Esophagus squamous epithelium (tissue), 5 donors: ENCODE results near the gene MYH10. TPM values are rescaled to one million over a fixed set of nuclear protein-coding genes. Genes with fewer than 3 reads are reported as not detected.

ENCODE experiments used
- DNase-seq: peaks from one replicate; lab custom pipeline; 2025; lab: John Stamatoyannopoulos, UW
- H3K27ac ChIP-seq, 4 donors: fragments of 200-600 bp; sonication (generic); one replicate each; pipeline ENCODE4 v1.5.1; 2016 to 2019; ENCODE audit warnings: mild to moderate bottlenecking in 1 of 4
- H3K27me3 ChIP-seq, 4 donors: fragments of 200-600 bp; sonication (generic); 1 replicate in 3 of 4; 2 replicates in 1 of 4; pipeline versions ENCODE4 v1.5.1 to v1.6.0; 2017 to 2021; ENCODE audit warnings: antibody characterized with exemption in 1 of 4
- H3K36me3 ChIP-seq, 3 donors: fragments of 200-600 bp; sonication (generic); one replicate each; pipeline ENCODE4 v1.5.1; 2016 to 2019
- H3K4me1 ChIP-seq, 3 donors: fragments of 200-600 bp; sonication (generic); one replicate each; pipeline ENCODE4 v1.5.1; 2017 to 2019
- H3K4me3 ChIP-seq, 4 donors: fragments of 200-600 bp; sonication (generic); 1 replicate in 3 of 4; 2 replicates in 1 of 4; pipeline ENCODE4 v1.5.1; 2016 to 2019; ENCODE audit warnings: mild to moderate bottlenecking in 2 of 4, moderate library complexity in 1 of 4
- H3K9me3 ChIP-seq, 3 donors: fragments of 200-600 bp; sonication (generic); one replicate each; pipeline ENCODE4 v1.5.1; 2016 to 2019
- POLR2A ChIP-seq, 4 donors: fragments of 450-650 bp; IDR thresholded peaks; one replicate each; pipeline ENCODE4 v1.6.1; 2017; ENCODE audit warnings: antibody characterized with exemption in 4 of 4, mild to moderate bottlenecking in 4 of 4, moderate library complexity in 3 of 4
- WGBS, 2 donors: methylation state at CpG; one replicate each; pipeline ENCODE4 v1.1.5; 2018; 5-methylcytosine and 5-hydroxymethylcytosine counted together
- intact Hi-C: fragments of 100-400 bp; cut with DNase I; formaldehyde crosslinking; loops from one replicate; pipeline ENCODE4 v1.15.0; 2022
- total RNA-seq, 4 donors: library from RNA; depleted of rRNA; stranded (reverse); fragments of >200 nt; gene quantifications; one replicate each; pipeline ENCODE4 v1.1.0, GENCODE V29; 2016
- TF ChIP-seq, protein P1 (sequence below), 6 experiments: fragments of 450-650 bp in 4 of 6; fragments of 200-600 bp in 2 of 6; sonication (generic) in 2 of 6; IDR thresholded peaks; one replicate each; pipeline ENCODE4 v1.5.1; 2016 to 2019; ENCODE audit warnings: antibody characterized with exemption in 6 of 6, mild to moderate bottlenecking in 4 of 6, moderate library complexity in 4 of 6
- donor health status: DM: yes; HTN: yes; CAD: no.

MYH10 gene
- total RNA-seq, 4 donors from 2014 or later: 5.8 to 25.6 (median 14.7) TPM

DNA sequence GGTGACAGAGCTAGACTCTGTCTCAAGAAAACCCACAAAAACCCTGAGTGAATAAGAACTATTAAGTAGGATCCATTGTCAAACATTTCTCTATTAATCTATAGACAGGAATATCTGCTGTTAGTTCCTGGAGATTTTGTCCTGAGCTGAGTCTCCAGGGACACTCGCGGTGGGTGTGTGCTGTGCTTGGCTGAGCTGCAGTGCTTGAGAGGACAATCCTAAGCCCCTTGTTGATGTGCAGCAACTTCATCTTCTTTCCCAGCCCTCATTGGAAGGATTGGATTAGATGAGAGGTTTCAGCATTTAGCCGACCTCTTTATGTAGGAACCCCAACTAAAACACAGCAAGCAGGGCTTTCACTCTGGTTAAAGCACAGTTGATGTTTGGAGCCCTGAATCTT, 161.5 kb downstream of the MYH10 start:
- Histone ChIP-seq H3K4me3 (no peak overlapping the region), H3K4me1 (peaks cover 10 to 52% (median 26%) of the 10 kb centered on the region in 3 donors), H3K9me3 (no peaks in the 10 kb centered on the region), H3K36me3 (peaks cover 18 to 85% (median 38%) of the 10 kb centered on the region in 3 donors), H3K27me3 (no peaks in the 10 kb centered on the region), H3K27ac (no peak overlapping the region)
- no peak for DNase-seq
- WGBS, 2 donors: 86 to 89% methylated on average over 3 of the region's 3 CpGs
- intact Hi-C loops: no loop called here
- TF ChIP-seq, protein P1, sequence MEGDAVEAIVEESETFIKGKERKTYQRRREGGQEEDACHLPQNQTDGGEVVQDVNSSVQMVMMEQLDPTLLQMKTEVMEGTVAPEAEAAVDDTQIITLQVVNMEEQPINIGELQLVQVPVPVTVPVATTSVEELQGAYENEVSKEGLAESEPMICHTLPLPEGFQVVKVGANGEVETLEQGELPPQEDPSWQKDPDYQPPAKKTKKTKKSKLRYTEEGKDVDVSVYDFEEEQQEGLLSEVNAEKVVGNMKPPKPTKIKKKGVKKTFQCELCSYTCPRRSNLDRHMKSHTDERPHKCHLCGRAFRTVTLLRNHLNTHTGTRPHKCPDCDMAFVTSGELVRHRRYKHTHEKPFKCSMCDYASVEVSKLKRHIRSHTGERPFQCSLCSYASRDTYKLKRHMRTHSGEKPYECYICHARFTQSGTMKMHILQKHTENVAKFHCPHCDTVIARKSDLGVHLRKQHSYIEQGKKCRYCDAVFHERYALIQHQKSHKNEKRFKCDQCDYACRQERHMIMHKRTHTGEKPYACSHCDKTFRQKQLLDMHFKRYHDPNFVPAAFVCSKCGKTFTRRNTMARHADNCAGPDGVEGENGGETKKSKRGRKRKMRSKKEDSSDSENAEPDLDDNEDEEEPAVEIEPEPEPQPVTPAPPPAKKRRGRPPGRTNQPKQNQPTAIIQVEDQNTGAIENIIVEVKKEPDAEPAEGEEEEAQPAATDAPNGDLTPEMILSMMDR (IDR thresholded peaks at IDR 0.05): no peak
- no peak for TF ChIP-seq POLR2A (IDR thresholded peaks at IDR 0.05)

- intact Hi-C loops: no loop called here
- Histone ChIP-seq H3K27me3 (no peaks in the 10 kb centered on the region), H3K4me1 (peaks cover 10 to 59% (median 26%) of the 10 kb centered on the region in 3 donors), H3K4me3 (no peak overlapping the region), H3K36me3 (peaks cover 18 to 85% (median 35%) of the 10 kb centered on the region in 3 donors), H3K27ac (no peak overlapping the region), H3K9me3 (no peaks in the 10 kb centered on the region)
- 89 to 90% methylated on average over 6 to 9 of the region's 9 CpGs for WGBS, 2 donors
- DNase-seq: no peak
- TF ChIP-seq, protein P1 (IDR thresholded peaks at IDR 0.05): no peak
- TF ChIP-seq POLR2A (IDR thresholded peaks at IDR 0.05): no peak
Measured at GRCh38 chr17:8468127-8468526, 162.4 kb downstream of the MYH10 start.

DNA sequence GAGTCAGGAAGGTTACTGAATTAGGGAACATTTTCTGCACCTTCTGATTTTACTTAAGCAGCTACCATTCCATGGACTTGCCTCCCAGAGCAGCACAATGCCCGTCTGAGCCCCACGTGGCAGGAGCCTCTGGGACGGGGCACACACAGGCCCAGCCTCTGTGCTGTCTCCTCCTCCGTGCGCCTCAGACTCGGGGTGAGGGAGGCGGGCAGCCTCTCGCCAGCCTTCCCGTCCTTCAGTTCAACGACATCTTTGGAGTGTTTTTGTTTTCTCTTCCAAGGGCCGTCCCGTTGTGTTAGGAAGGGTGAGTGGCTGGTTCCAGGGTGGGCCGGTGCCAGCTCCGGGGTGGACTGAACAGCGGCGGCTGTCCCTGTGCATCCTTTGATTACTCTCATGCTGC, 163.0 kb downstream of the MYH10 start:
- DNase-seq: no peak
- H3K36me3 ChIP-seq: peaks cover 18 to 85% (median 40%) of the 10 kb centered on the region in 3 donors
- H3K4me1 ChIP-seq: peaks cover 10 to 64% (median 26%) of the 10 kb centered on the region in 3 donors
- WGBS, 2 donors: 80 to 84% methylated on average over 7 to 14 of the region's 16 CpGs
- no peak overlapping the region for H3K27ac ChIP-seq
- no peaks in the 10 kb centered on the region for H3K27me3 ChIP-seq
- no peak overlapping the region for H3K4me3 ChIP-seq
- H3K9me3 ChIP-seq: no peaks in the 10 kb centered on the region
- TF ChIP-seq, protein P1 (IDR thresholded peaks at IDR 0.05): no peak
- TF ChIP-seq POLR2A (IDR thresholded peaks at IDR 0.05): no peak
- intact Hi-C loops: no loop called here

GRCh38 chr17:8466873-8467272, 163.7 kb downstream of the MYH10 start:
- Histone ChIP-seq H3K4me1 (peaks cover 10 to 67% (median 26%) of the 10 kb centered on the region in 3 donors), H3K9me3 (no peaks in the 10 kb centered on the region), H3K4me3 (no peak overlapping the region), H3K27ac (no peak overlapping the region), H3K27me3 (no peaks in the 10 kb centered on the region), H3K36me3 (peaks cover 20 to 85% (median 40%) of the 10 kb centered on the region in 3 donors)
- intact Hi-C loops: no loop called here
- DNase-seq: no peak
- 93 to 98% methylated on average over 10 to 17 of the region's 21 CpGs for WGBS, 2 donors
- TF ChIP-seq, protein P1 (IDR thresholded peaks at IDR 0.05): no peak
- no peak for TF ChIP-seq POLR2A (IDR thresholded peaks at IDR 0.05)

GRCh38 chr17:8466456-8466855, 164.1 kb downstream of the MYH10 start:
- no peak overlapping the region for H3K27ac ChIP-seq
- peaks cover 24 to 85% (median 37%) of the 10 kb centered on the region in 3 donors for H3K36me3 ChIP-seq
- intact Hi-C loops: no loop called here
- WGBS, 2 donors: 75% methylated on average over 3 of the region's 3 CpGs
- peaks cover 10 to 67% (median 26%) of the 10 kb centered on the region in 3 donors for H3K4me1 ChIP-seq
- H3K9me3 ChIP-seq: no peaks in the 10 kb centered on the region
- no peaks in the 10 kb centered on the region for H3K27me3 ChIP-seq
- DNase-seq: no peak
- no peak for TF ChIP-seq POLR2A (IDR thresholded peaks at IDR 0.05)
- TF ChIP-seq, protein P1 (IDR thresholded peaks at IDR 0.05): no peak
- no peak overlapping the region for H3K4me3 ChIP-seq
